GM12872 (cell line): ENCODE measurements around the gene HSPA5.
A peak's percentile ranks its signal among the peaks of the same experiment; 100 is the strongest.

Source experiments
- CTCF ChIP-seq: IDR thresholded peaks from 3 replicates; pipeline ENCODE4 v1.5.1; 2011; ENCODE audit warnings: low read depth, mild to moderate bottlenecking, low read length, moderate library complexity; ENCODE audit not compliant: insufficient read depth

Gene HSPA5

GRCh38 chr9:125241000-125241862, at the start of gene HSPA5:
TSS of gene HSPA5 (minus strand) at chr9:125241343. CDS start at chr9:125241126, 217 bp downstream.
- TF ChIP-seq CTCF = peak; percentile 13; the same call in 1 of the 3 replicates

- TF ChIP-seq CTCF = no peak
These were observed 43.7 kb upstream of the HSPA5 start for GRCh38 chr9:125284855-125285254.

- no peak for TF ChIP-seq CTCF
These were observed 39.8 kb upstream of the HSPA5 start for GRCh38 chr9:125280945-125281344.

- no peak for TF ChIP-seq CTCF
These were observed 36.3 kb upstream of the HSPA5 start for GRCh38 chr9:125277411-125277810.

- TF ChIP-seq CTCF = no peak
These were observed 35.6 kb upstream of the HSPA5 start for GRCh38 chr9:125276771-125277170.

GRCh38 chr9:125272697-125273096, 31.6 kb upstream of the HSPA5 start:
- no peak for TF ChIP-seq CTCF

- TF ChIP-seq CTCF = no peak
These were observed 29.9 kb upstream of the HSPA5 start for GRCh38 chr9:125271081-125271480.
